ENCODE results near the gene RBM34. TPM values are rescaled to one million over a fixed set of nuclear protein-coding genes. Genes with fewer than 3 reads are reported as not detected.

RBM34 gene
- total RNA-seq, 1 experiment from 2014 or later = 96.5 TPM

DNA sequence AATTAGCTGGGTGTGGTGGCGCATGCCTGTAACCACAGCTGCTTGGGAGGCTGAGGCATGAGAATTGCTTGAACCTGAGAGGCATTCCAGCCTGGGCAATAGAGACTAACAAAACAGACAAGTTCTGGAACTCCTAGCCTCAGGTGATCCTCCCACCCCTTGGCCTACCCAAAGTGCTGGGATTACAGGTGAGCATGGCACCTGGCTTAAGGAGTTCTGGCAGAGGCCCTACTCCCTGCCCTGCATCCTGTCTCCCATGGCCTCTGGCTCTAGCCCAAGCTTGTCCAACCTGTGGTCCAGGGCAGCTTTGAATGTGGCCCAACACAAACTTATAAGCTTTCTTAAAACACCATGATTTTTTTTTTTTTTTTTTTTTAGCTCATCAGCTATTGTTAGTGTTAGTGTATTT is 52.9 kb downstream of the RBM34 start:
- DNase-seq = no peak
- CTCF ChIA-PET = interaction anchor here (0.6 kb wide), 1 partner anchor 738 kb away, joined by 6 read pairs; no protein-coding TSS in a partner anchor
- TF ChIP-seq, protein P1, sequence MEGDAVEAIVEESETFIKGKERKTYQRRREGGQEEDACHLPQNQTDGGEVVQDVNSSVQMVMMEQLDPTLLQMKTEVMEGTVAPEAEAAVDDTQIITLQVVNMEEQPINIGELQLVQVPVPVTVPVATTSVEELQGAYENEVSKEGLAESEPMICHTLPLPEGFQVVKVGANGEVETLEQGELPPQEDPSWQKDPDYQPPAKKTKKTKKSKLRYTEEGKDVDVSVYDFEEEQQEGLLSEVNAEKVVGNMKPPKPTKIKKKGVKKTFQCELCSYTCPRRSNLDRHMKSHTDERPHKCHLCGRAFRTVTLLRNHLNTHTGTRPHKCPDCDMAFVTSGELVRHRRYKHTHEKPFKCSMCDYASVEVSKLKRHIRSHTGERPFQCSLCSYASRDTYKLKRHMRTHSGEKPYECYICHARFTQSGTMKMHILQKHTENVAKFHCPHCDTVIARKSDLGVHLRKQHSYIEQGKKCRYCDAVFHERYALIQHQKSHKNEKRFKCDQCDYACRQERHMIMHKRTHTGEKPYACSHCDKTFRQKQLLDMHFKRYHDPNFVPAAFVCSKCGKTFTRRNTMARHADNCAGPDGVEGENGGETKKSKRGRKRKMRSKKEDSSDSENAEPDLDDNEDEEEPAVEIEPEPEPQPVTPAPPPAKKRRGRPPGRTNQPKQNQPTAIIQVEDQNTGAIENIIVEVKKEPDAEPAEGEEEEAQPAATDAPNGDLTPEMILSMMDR (IDR thresholded peaks at IDR 0.05; ENCODE audit: insufficient read depth in 1 of 2, low read depth in 1 of 2, low read length in 1 of 2, severe bottlenecking in 1 of 2, unreplicated experiment in 1 of 2) = no peak
- POLR2A ChIA-PET = no interaction called here
- Mint-ChIP-seq H3K4me3 (ENCODE audit: unreplicated experiment) (no peak overlapping the region), H3K27me3 (ENCODE audit: insufficient read depth, unreplicated experiment) (no peaks in the 10 kb centered on the region), H3K27ac (ENCODE audit: unreplicated experiment) (no peak overlapping the region), H3K36me3 (ENCODE audit: insufficient read depth, unreplicated experiment) (peaks cover 81% of the 10 kb centered on the region), H3K9me3 (ENCODE audit: unreplicated experiment) (no peaks in the 10 kb centered on the region), H3K4me1 (ENCODE audit: low read depth, unreplicated experiment) (peaks cover 16% of the 10 kb centered on the region)
- no peaks in the 10 kb centered on the region; the same call in 1 of the 2 replicates for H3K36me3 ChIP-seq (ENCODE audit: control insufficient read depth, insufficient read depth, low read length)
- no peaks in the 10 kb centered on the region for H3K27me3 ChIP-seq (replicated peaks; ENCODE audit: control insufficient read depth, insufficient read depth, low read length)
- no peak overlapping the region for H3K4me3 ChIP-seq (ENCODE audit: low read depth, low read length)
- intact Hi-C loops (cut with micrococcal nuclease; ENCODE audit: unreplicated experiment) = no loop called here
- BruUV-seq (replicated peaks) = no TSS peak
- H3K4me1 ChIP-seq = peaks cover 12% of the 10 kb centered on the region; the same call in 1 of the 2 replicates
- no peaks in the 10 kb centered on the region for H3K9me3 ChIP-seq

GRCh38 chr1:235107368-235108184 is 53.5 kb downstream of the RBM34 start:
- Mint-ChIP-seq H3K27ac (ENCODE audit: unreplicated experiment) (no peak overlapping the region), H3K4me1 (ENCODE audit: low read depth, unreplicated experiment) (peaks cover 16% of the 10 kb centered on the region), H3K9me3 (ENCODE audit: unreplicated experiment) (no peaks in the 10 kb centered on the region), H3K4me3 (ENCODE audit: unreplicated experiment) (no peak overlapping the region), H3K27me3 (ENCODE audit: insufficient read depth, unreplicated experiment) (no peaks in the 10 kb centered on the region), H3K36me3 (ENCODE audit: insufficient read depth, unreplicated experiment) (peaks cover 75% of the 10 kb centered on the region)
- no peaks in the 10 kb centered on the region; the same call in 1 of the 2 replicates for H3K36me3 ChIP-seq (ENCODE audit: control insufficient read depth, insufficient read depth, low read length)
- ChIA-PET POLR2A (no interaction called here), CTCF (no interaction called here)
- intact Hi-C loops (cut with micrococcal nuclease; ENCODE audit: unreplicated experiment) = no loop called here
- TF ChIP-seq, protein P1 (IDR thresholded peaks at IDR 0.05; ENCODE audit: insufficient read depth in 1 of 2, low read depth in 1 of 2, low read length in 1 of 2, severe bottlenecking in 1 of 2, unreplicated experiment in 1 of 2) = no peak
- BruUV-seq (replicated peaks) = no TSS peak
- no peaks in the 10 kb centered on the region for H3K9me3 ChIP-seq
- peaks cover 12% of the 10 kb centered on the region; the same call in 1 of the 2 replicates for H3K4me1 ChIP-seq
- H3K4me3 ChIP-seq (ENCODE audit: low read depth, low read length) = no peak overlapping the region
- no peaks in the 10 kb centered on the region for H3K27me3 ChIP-seq (replicated peaks; ENCODE audit: control insufficient read depth, insufficient read depth, low read length)
- DNase-seq = no peak

GRCh38 chr1:235106457-235106856 is 54.6 kb downstream of the RBM34 start:
- BruUV-seq (replicated peaks) = no TSS peak
- Histone ChIP-seq H3K27me3 (replicated peaks; ENCODE audit: control insufficient read depth, insufficient read depth, low read length) (no peaks in the 10 kb centered on the region), H3K36me3 (ENCODE audit: control insufficient read depth, insufficient read depth, low read length) (no peaks in the 10 kb centered on the region; the same call in 1 of the 2 replicates), H3K4me3 (ENCODE audit: low read depth, low read length) (no peak overlapping the region), H3K4me1 (peaks cover 12% of the 10 kb centered on the region; the same call in 1 of the 2 replicates), H3K9me3 (no peaks in the 10 kb centered on the region)
- ChIA-PET CTCF (no interaction called here), POLR2A (no interaction called here)
- Mint-ChIP-seq H3K27me3 (ENCODE audit: insufficient read depth, unreplicated experiment) (no peaks in the 10 kb centered on the region), H3K4me1 (ENCODE audit: low read depth, unreplicated experiment) (peaks cover 16% of the 10 kb centered on the region), H3K4me3 (ENCODE audit: unreplicated experiment) (no peak overlapping the region), H3K27ac (ENCODE audit: unreplicated experiment) (no peak overlapping the region), H3K9me3 (ENCODE audit: unreplicated experiment) (no peaks in the 10 kb centered on the region), H3K36me3 (ENCODE audit: insufficient read depth, unreplicated experiment) (peaks cover 68% of the 10 kb centered on the region)
- intact Hi-C loops (cut with micrococcal nuclease; ENCODE audit: unreplicated experiment) = no loop called here
- DNase-seq = no peak
- TF ChIP-seq, protein P1 (IDR thresholded peaks at IDR 0.05; ENCODE audit: insufficient read depth in 1 of 2, low read depth in 1 of 2, low read length in 1 of 2, severe bottlenecking in 1 of 2, unreplicated experiment in 1 of 2) = no peak
